Stimulated activated naive CD8-positive, alpha-beta T cell treated with anti-CD3 and anti-CD28 coated beads, Interleukin-15, Interleukin-2, amounts not matched to agents 100 ng/mL and 50 ng/mL, for 24 hours (primary cell): ENCODE measurements around the gene PAPOLG.
"Not testable (repeated sequence)": the region's sequence is repeated elsewhere in the genome, so short reads cannot be mapped to it uniquely, and the experiment has no call there.

Experiments
- H3K27ac Mint-ChIP-seq: one replicate; pipeline ENCODE4 v1.8.0; 2021; ENCODE audit warnings: mild to moderate bottlenecking, mixed read lengths
- H3K27me3 Mint-ChIP-seq: one replicate; pipeline ENCODE4 v1.8.0; 2021; ENCODE audit warnings: mixed read lengths
- H3K36me3 Mint-ChIP-seq: one replicate; pipeline ENCODE4 v1.8.0; 2021; ENCODE audit warnings: low read depth, mixed read lengths
- H3K4me1 Mint-ChIP-seq: one replicate; pipeline ENCODE4 v1.8.0; 2021; ENCODE audit warnings: low read depth, mixed read lengths
- H3K4me3 Mint-ChIP-seq: one replicate; pipeline ENCODE4 v1.8.0; 2021; ENCODE audit warnings: mild to moderate bottlenecking, mixed read lengths
- H3K9me3 Mint-ChIP-seq: one replicate; pipeline ENCODE4 v1.8.0; 2021; ENCODE audit warnings: mixed read lengths

PAPOLG gene

DNA sequence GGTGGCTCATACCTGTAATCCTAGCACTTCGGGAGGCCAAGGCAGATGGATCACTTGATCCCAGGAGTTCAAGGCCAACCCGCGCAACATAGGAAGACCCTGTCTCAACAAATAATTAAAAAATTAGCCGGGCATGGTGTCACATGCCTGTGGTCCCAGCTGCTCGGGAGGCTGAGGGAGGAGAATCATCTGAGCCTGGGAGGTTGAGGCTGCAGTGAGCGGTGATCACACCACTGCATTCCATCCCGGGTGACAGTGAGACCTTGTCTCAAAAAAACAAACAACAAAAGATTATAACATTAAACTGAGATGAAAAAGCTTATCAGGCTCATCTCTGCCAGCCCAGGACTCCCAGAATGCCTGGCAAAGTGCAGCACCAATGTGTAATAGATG lies 50.5 kb downstream of the PAPOLG start:
- peak overlapping the region; percentile 96 for H3K27ac Mint-ChIP-seq
- peak overlapping the region; percentile 59 for H3K4me3 Mint-ChIP-seq
- no peaks in the 10 kb centered on the region for H3K27me3 Mint-ChIP-seq
- H3K9me3 Mint-ChIP-seq: no peaks in the 10 kb centered on the region
- peaks cover 4% of the 10 kb centered on the region for H3K36me3 Mint-ChIP-seq
- peaks cover 64% of the 10 kb centered on the region for H3K4me1 Mint-ChIP-seq

DNA sequence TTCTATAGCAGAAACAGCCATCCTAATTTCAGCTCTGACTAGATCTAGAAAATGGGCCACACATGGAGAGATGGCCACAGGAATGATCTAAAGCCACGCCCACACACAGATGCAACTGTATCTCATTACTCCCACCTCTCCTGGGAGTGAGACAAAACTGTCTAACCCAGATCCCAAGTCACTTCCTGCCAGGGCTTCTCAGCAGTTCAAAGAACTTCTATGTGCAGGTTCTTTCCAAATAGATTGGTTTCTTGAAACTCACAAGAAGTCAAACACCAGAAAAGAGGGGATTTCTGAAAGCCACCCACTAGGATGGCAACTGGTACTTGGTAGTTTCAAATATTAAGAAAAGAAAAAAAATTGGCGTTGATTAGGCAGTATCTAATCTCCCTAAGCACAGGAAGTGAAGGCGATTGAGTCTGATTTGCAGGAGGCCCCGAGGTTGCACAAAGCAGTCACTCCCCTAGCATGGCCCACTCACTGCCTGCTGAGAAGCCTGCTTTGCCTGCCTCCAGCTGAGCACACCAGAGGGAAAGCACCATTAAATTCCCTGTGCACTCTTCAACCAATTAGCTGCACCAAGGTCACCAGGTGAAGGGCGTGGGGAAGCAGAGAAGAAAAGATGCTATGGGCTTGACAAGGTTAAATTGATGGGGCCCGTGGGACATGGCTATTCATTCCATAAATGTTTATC lies 51.1 kb downstream of the PAPOLG start:
- H3K27ac Mint-ChIP-seq: peak overlapping the region; percentile 96
- H3K9me3 Mint-ChIP-seq: no peaks in the 10 kb centered on the region
- no peaks in the 10 kb centered on the region for H3K27me3 Mint-ChIP-seq
- peaks cover 4% of the 10 kb centered on the region for H3K36me3 Mint-ChIP-seq
- H3K4me1 Mint-ChIP-seq: peaks cover 64% of the 10 kb centered on the region
- peak overlapping the region; percentile 59 for H3K4me3 Mint-ChIP-seq

DNA sequence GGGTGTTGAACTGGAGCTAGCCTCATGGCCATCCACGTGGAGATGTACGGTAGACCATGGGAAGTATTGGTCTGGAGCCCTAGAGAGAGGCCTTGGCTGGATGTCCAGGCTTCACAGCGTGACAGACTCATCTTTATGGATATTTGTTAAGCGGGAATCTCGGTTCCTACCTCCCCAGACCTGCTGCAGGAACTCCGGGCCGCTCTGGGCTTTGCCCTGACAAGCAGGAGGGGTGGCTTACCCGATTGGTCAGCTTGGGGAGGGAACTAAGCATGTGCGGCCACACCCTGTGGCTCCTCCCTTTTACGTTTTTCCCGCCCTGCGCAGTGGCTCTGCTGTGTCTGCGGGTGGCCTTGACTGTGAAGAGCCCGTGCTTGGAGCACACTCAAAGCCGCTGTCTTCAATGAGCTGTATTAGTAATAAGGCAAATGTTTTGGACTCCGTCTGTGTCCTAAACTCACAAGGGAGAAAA lies 52.3 kb downstream of the PAPOLG start:
- Mint-ChIP-seq H3K4me3 (peak overlapping the region; percentile 59), H3K9me3 (no peaks in the 10 kb centered on the region), H3K4me1 (peaks cover 64% of the 10 kb centered on the region), H3K36me3 (peaks cover 4% of the 10 kb centered on the region), H3K27me3 (no peaks in the 10 kb centered on the region), H3K27ac (peak overlapping the region; percentile 96)

DNA sequence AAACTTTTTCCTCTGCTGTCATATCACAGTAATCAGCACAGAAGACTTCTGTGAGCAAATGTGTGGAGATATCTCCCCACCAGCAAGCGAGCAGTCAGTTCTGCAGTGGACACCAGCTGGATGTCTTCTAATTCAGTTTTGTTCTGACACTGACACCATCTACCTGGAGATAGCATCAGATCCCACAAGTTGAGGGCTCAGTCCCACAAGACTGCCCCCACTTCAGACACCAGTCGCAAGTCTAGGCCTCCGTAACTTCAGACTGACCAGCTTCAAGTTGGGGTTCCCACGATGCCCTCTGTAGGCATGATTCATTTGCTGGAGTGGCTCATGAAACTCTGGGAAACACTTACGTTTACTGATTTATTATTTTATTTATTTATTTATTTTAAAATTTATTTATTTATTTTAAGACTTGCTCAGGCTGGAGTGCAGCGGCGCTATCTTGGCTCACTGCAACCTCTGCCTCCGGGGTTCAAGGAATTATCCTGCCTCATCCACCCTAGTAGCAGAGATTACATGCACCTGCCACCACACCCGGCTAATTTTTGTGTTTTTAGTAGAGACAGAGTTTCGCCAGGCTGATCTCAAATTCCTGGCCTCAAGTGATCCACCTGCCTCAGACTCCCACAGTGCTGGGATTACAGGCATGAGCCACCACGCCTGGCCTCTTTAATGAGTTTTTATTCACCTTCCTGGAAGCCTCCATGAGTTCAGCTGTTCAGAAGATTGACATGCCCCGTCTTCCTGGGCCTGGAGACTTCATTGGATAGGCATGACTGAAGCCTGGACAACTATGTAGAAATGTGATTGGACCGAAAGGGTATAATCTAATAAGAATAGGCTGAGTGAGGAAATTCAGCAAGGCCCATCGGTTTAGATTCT lies 55.7 kb downstream of the PAPOLG start:
- Mint-ChIP-seq H3K4me3 (no peak overlapping the region), H3K9me3 (no peaks in the 10 kb centered on the region), H3K27me3 (no peaks in the 10 kb centered on the region), H3K27ac (peak overlapping the region; percentile 69), H3K4me1 (peaks cover 47% of the 10 kb centered on the region), H3K36me3 (no peaks in the 10 kb centered on the region)

DNA sequence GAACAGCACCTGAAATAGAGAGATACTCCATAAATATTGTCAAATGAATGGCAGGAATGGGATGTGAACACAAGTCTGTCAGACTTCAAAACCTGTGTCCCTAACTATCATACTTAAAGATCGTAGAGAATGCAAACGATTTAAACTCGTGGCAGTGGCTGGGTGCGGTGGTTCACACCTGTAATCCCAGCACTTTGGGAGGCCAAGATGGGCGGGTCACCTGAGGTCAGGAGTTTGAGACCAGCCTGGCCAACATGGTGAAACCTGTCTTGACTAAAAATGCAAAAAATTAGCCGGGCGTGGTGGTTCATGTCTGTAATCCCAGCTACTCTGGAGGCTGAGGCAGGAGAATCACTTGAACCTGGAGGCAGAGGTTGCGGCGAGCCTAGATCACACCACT lies 61.1 kb downstream of the PAPOLG start:
- not testable (repeated sequence) for H3K27me3 Mint-ChIP-seq, H3K9me3 Mint-ChIP-seq, H3K36me3 Mint-ChIP-seq
- H3K27ac Mint-ChIP-seq: peak overlapping the region; percentile 65
- H3K4me3 Mint-ChIP-seq: peak overlapping the region; percentile 67
- H3K4me1 Mint-ChIP-seq: peaks cover 58% of the 10 kb centered on the region

DNA sequence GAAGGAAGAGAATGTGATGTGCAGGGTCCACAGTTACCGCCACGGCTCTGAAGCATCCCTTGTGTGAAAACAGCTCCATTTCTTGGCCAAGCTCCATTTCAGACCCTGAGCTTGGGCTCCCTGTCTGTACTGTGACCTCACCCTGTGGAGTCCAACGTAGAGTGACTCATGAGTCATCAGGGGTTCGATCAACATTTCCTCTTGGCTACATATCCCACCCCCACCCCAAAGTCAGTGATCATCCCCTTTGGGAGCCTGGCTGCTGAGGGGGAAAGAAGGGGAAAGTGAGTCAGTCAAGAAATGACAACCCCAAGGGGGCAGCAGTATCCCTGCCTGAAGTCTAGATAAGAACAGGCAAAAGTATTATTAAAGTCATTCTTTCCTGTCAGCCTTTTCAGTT lies 62.2 kb downstream of the PAPOLG start:
- H3K36me3 Mint-ChIP-seq: no peaks in the 10 kb centered on the region
- peaks cover 62% of the 10 kb centered on the region for H3K4me1 Mint-ChIP-seq
- H3K27me3 Mint-ChIP-seq: peaks cover 3% of the 10 kb centered on the region
- peak overlapping the region; percentile 94 for H3K27ac Mint-ChIP-seq
- H3K4me3 Mint-ChIP-seq: peak overlapping the region; percentile 67
- no peaks in the 10 kb centered on the region for H3K9me3 Mint-ChIP-seq

DNA sequence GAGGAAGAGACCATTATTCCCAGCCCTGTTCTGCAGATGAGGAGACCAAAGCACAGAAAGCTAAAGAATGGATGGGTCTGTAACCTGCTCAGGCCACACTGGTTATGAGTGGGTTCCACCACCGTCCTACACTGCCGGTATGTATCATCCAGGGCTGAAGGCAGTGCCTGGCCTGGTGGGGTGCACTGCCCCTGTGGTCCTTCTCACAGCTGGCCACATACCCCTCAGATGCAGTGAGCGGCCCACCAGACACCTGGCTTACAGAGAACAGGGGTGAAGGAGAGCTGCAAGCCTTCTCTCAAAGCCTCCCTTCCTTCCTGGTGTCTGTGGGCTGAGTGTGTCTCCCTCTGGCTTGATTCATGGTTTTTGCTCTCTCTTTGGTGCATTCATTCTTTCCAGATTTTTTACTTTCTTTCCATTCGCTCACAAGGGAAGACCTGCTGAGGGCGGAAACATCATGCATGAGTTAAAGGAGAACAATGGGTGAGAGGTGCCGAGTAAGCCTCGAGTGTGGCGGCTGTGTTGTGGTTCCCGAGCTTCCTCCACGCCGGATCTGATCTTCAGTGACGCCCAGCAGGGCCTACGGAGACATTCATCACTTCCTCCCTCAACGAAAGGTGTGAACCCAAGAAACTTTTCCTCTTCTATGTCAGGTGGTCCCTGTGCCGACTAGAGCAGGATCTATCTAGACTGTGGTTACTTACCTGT lies 63.2 kb downstream of the PAPOLG start:
- peak overlapping the region; percentile 94 for H3K27ac Mint-ChIP-seq
- H3K36me3 Mint-ChIP-seq: no peaks in the 10 kb centered on the region
- H3K4me3 Mint-ChIP-seq: peak overlapping the region; percentile 67
- H3K27me3 Mint-ChIP-seq: peaks cover 3% of the 10 kb centered on the region
- peaks cover 62% of the 10 kb centered on the region for H3K4me1 Mint-ChIP-seq
- no peaks in the 10 kb centered on the region for H3K9me3 Mint-ChIP-seq

DNA sequence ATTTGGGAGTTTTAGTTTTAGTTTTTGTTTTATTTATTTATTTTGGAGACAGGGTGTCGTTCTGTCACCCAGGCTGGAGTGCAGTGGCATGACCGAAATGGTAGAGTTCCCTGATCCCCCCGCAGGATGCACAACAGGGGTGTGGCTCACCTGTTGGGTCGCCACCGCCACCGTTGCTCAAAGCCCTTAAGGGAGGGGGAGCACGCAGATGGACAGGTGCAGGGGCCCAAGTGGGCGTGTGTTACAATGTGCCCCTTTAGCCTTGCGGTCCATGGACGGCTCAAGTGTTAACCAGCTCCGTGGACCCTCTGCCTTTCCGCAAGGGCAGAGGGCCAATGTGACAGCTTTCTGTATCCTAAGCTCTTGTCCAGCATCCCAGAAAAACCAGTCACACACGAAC lies 63.9 kb downstream of the PAPOLG start:
- no peaks in the 10 kb centered on the region for H3K36me3 Mint-ChIP-seq
- H3K9me3 Mint-ChIP-seq: no peaks in the 10 kb centered on the region
- H3K4me1 Mint-ChIP-seq: peaks cover 62% of the 10 kb centered on the region
- H3K4me3 Mint-ChIP-seq: peak overlapping the region; percentile 67
- peaks cover 3% of the 10 kb centered on the region for H3K27me3 Mint-ChIP-seq
- H3K27ac Mint-ChIP-seq: peak overlapping the region; percentile 94

DNA sequence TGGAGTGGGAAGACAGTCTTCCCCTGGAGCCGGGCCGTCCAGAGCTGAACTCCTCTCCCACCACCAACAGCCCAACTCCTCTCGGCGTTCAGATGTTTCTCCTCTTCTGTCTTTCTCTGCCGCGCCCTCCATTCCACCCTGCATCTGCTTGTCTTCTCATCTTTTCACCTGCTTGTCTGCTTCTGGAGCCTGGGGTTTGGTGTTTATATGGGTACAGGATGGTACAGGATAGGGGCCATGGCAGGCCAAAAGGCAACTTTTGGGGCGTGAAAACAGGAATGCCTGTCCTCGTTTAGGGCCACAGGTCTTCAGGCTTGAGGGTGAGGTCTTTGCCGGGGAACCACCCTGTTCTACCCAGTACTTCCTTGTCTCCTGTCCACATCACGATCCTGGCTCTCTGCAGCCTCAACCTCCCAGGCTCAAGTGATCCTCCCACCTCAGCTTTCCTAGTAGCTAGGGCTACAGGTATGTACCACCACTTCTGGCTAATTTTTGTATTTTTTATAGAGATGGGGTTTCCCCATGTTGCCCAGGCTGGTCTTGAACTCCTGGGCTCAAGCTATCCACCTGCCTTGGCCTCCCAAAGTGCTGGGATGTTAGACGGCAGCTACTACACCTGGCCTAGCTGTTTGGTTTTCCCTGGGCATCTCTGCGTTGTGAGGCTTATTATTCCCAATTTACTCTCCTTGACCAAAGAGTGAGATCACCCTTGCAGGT lies 64.5 kb downstream of the PAPOLG start:
- Mint-ChIP-seq H3K4me1 (peaks cover 63% of the 10 kb centered on the region), H3K4me3 (peak overlapping the region; percentile 41), H3K27me3 (peaks cover 3% of the 10 kb centered on the region), H3K9me3 (no peaks in the 10 kb centered on the region), H3K27ac (peak overlapping the region; percentile 94), H3K36me3 (no peaks in the 10 kb centered on the region)

DNA sequence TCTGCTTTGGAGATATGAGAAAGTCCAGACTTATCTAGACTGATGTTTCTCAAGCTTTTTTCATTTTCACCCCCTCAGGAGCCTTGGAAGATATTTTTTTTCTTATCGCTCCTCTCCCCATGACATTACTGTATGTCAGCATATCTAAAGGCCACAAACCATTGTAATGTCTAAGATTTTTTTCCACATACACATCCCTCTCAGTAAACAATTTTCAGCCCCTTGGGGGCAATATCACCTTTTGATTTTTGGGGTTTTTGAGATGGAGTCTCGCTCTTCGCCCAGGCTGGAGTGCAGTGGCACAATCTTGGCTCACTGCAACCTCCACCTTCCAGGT lies 65.0 kb downstream of the PAPOLG start:
- peak overlapping the region; percentile 41 for H3K4me3 Mint-ChIP-seq
- peaks cover 68% of the 10 kb centered on the region for H3K4me1 Mint-ChIP-seq
- no peaks in the 10 kb centered on the region for H3K9me3 Mint-ChIP-seq
- H3K27me3 Mint-ChIP-seq: peaks cover 3% of the 10 kb centered on the region
- H3K36me3 Mint-ChIP-seq: no peaks in the 10 kb centered on the region
- H3K27ac Mint-ChIP-seq: peak overlapping the region; percentile 94

DNA sequence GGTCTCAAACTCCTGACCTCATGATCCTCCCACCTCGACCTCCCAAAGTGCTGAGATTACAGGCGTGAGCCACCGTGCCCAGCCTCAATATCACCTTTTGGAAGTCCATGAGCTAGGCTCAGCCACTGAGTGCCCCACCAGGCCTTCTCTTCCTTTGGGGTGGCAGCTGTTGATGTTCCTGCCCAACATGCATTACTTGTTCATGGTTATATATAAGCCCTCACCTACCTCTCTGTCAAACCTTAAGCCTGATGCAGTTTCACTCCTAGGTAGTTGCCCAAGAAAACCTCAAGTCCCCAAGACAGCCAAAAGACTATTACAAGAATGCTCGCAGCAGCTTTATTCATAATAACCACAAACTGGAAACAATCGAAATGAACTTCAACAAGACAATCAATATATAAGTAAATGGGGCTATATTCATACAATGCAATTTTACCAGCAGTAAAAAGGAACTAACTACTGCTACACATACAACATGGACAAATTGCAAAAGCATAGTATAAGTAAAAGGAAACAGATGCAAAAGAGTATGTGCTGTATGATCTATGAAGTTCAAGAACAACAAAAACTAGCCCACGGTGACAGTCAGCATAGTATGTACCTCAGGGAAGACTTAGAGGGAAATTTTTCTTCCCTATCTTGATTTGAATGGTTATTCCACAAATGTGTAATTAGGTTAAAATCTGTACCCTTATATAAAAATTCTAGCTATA lies 65.7 kb downstream of the PAPOLG start:
- Mint-ChIP-seq H3K4me1 (peaks cover 70% of the 10 kb centered on the region), H3K9me3 (no peaks in the 10 kb centered on the region), H3K4me3 (peak overlapping the region; percentile 17), H3K27me3 (peaks cover 3% of the 10 kb centered on the region), H3K36me3 (no peaks in the 10 kb centered on the region), H3K27ac (peak overlapping the region; percentile 94)

DNA sequence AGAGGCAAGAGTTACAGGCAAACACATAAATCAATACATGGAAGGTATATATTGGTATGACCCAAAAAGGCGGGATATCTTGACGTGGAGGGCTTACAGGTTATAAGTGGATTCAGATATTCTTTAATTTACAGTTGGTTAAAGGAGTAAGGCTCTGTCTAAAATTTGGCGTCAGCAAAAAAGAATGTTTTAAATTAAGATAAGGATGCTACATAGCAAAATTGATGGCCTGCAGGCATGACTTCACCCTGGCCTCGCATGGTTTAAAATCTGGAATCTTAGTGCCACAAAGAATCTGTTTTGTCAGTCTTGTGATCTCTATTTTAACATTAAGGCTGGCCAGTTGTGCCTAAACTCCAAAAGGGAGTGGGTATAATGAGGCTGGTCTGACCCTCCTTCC lies 66.9 kb downstream of the PAPOLG start:
- Mint-ChIP-seq H3K9me3 (no peaks in the 10 kb centered on the region), H3K4me3 (no peak overlapping the region), H3K4me1 (peaks cover 70% of the 10 kb centered on the region), H3K36me3 (no peaks in the 10 kb centered on the region), H3K27ac (no peak overlapping the region), H3K27me3 (peaks cover 3% of the 10 kb centered on the region)

DNA sequence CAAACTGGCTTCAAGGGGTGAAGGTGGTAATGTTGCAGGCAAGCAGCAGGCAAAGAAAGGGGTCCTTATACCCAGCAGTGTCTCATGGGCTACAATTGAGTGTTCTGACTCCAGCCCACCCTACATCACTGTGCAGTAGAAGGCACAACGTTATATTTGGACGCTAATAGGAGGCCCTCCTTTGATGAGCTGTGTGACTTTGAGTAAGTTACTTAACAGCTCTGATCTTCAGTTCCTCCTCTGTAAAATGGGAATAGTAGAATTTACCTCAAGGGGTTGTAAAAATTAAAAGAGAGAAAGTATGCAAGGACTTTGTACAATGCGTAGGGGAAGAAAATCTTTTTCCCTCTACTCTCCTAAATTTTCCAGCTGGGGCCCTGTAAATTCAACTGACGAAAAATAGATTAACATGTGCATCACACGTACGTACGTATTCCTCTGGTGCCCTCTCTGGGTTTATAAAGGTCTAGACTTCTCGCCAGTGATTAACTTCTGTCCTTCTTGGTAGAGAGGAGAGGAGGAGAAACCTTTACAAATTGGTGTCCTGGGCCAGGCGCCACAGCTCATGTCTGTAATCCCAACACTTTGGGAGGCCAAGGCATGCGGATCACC lies 67.7 kb downstream of the PAPOLG start:
- no peak overlapping the region for H3K4me3 Mint-ChIP-seq
- H3K4me1 Mint-ChIP-seq: peaks cover 62% of the 10 kb centered on the region
- peaks cover 3% of the 10 kb centered on the region for H3K27me3 Mint-ChIP-seq
- no peaks in the 10 kb centered on the region for H3K36me3 Mint-ChIP-seq
- H3K9me3 Mint-ChIP-seq: no peaks in the 10 kb centered on the region
- no peak overlapping the region for H3K27ac Mint-ChIP-seq

DNA sequence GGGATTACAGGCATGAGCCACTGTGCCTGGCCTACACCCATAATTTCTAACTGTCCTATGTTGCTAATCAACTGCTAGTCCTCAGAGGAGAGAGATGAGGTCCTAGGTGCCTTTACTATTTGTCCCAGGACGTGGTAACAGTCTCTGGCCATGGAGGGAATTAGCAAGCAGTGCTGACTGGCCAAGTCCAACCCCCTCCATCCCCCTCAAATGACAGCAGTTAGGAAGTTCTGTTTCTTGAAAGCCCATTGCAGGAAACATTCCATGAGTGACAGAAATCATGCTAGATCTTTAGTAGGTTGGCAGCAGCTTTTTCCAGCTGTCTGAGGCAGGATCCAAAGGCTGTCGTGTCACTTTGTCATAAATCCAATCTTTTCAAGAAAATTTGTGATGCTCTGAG lies 69.6 kb downstream of the PAPOLG start:
- no peaks in the 10 kb centered on the region for H3K36me3 Mint-ChIP-seq
- H3K4me1 Mint-ChIP-seq: peaks cover 53% of the 10 kb centered on the region
- peaks cover 4% of the 10 kb centered on the region for H3K27me3 Mint-ChIP-seq
- no peak overlapping the region for H3K4me3 Mint-ChIP-seq
- peaks cover 4% of the 10 kb centered on the region for H3K9me3 Mint-ChIP-seq
- no peak overlapping the region for H3K27ac Mint-ChIP-seq
